BLaER1 treated with 17β-estradiol and CSF1 and Interleukin-3, amounts not matched to agents 10 nM and 100 nM (cell line): ENCODE measurements around the gene ANKS1B.

Experiments used
- H3K27ac ChIP-seq, 11 experiments: shearing (Covaris generic); formaldehyde crosslinking; 2 replicates each; pipeline ENCODE4 v1.8.1; 2022
- H3K27me3 ChIP-seq, 11 experiments: shearing (Covaris generic); formaldehyde crosslinking; 2 replicates each; pipeline ENCODE4 v1.8.1; 2022
- H3K36me3 ChIP-seq, 11 experiments: shearing (Covaris generic); formaldehyde crosslinking; 2 replicates each; pipeline ENCODE4 v1.8.1; 2022
- H3K4me1 ChIP-seq, 10 experiments: shearing (Covaris generic); formaldehyde crosslinking; 2 replicates each; pipeline ENCODE4 v1.8.1; 2022
- H3K4me2 ChIP-seq, 11 experiments: shearing (Covaris generic); formaldehyde crosslinking; 2 replicates each; pipeline ENCODE4 v1.8.1; 2022
- H3K4me3 ChIP-seq, 10 experiments: shearing (Covaris generic); formaldehyde crosslinking; 2 replicates each; pipeline ENCODE4 v1.8.1; 2022
- H3K9ac ChIP-seq, 11 experiments: shearing (Covaris generic); formaldehyde crosslinking; 2 replicates each; pipeline ENCODE4 v1.8.1; 2022
- H3K9me3 ChIP-seq, 11 experiments: shearing (Covaris generic); formaldehyde crosslinking; replicated peaks in 1 of 11; 2 replicates each; pipeline ENCODE4 v1.8.1; 2022
- H4K20me1 ChIP-seq, 11 experiments: shearing (Covaris generic); formaldehyde crosslinking; 2 replicates each; pipeline ENCODE4 v1.8.1; 2022
- Cebpa-rat ChIP-seq, 11 experiments: shearing (Covaris generic); IDR thresholded peaks; 2 replicates each; pipeline ENCODE4 v1.8.1; 2022

Gene ANKS1B

DNA sequence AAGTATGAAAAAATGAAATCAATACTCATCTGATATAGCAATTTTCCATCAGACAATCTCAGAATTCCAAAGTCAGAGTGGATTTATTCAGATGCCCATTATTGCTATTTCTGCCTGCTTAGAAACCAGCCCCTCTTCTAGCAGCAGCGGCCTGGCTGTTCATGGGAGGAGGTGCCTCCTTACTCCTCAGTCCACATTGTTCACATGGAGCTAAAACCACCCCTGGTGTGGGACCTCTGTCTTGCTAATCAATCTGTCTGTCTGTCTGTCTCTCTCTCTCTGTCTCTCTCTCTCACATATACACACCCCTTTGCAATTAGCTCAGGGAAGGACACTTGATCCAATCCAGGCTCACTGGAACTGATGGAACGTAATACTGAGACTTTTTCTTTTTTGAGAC is 1163.5 kb downstream of the ANKS1B start:
- Histone ChIP-seq H4K20me1 (no peaks in the 10 kb centered on the region), H3K4me2 (no peak overlapping the region), H3K4me1 (no peaks in the 10 kb centered on the region), H3K9me3 (no peaks in the 10 kb centered on the region), H3K4me3 (no peak overlapping the region), H3K27me3 (no peaks in the 10 kb centered on the region), H3K9ac (no peak overlapping the region), H3K27ac (no peak overlapping the region), H3K36me3 (peaks cover 0 to 24% (median 0%) of the 10 kb centered on the region in 11 experiments; a peak in 8 of 22 replicates)
- TF ChIP-seq Cebpa-rat (IDR thresholded peaks at IDR 0.05): no peak

DNA sequence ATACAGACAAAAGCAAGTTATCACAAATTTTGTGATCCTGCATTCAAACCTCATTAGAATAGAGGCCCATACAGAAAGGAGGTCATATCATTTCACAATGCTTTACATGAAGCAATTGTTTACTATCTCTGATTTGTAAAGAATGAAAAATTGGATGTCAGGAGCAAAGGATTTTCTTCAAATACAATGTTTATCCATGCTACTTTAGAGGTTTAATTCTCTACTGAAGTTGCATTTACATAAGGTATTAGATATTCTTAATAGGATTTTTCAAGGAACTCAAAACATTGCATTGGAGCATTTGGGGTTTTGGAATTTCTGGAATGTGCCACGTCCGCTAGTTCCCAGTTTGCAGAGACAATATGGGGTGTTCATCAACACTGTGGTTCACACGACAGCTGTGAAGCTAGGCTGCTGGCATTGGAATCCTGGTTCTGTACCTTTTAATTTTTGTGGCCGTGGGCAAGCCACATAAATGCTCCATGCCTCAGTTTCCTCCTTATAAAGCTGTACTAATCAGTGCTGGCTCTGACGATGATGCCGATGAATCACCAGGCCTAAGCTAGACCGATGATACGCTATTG is 1164.8 kb downstream of the ANKS1B start:
- Histone ChIP-seq H3K27me3 (no peaks in the 10 kb centered on the region), H3K27ac (no peak overlapping the region), H3K4me2 (no peak overlapping the region), H4K20me1 (no peaks in the 10 kb centered on the region), H3K4me1 (no peaks in the 10 kb centered on the region), H3K9ac (no peak overlapping the region), H3K9me3 (no peaks in the 10 kb centered on the region), H3K36me3 (peaks cover 0 to 27% (median 0%) of the 10 kb centered on the region in 11 experiments; a peak in 9 of 22 replicates), H3K4me3 (no peak overlapping the region)
- no peak for TF ChIP-seq Cebpa-rat (IDR thresholded peaks at IDR 0.05)

DNA sequence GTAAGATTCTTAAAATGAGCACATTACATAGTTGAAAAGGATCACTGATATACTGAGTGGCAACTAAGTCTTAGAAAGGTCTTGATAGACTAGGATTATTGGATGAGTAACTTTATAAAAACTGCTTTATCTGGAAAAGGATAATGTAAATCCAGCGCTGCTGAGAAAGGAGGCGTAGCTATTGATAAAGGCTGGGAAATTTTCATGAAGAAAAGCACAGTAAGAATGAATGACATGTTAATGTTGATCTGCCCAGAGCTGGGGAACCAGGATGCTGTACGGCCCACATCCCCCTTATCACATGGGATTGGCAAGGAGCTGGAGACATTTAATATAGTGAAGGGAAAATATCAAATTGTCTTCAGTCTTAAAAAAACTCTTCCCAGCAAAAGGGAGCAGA is 1165.7 kb downstream of the ANKS1B start:
- no peak overlapping the region for H3K27ac ChIP-seq
- no peak overlapping the region for H3K9ac ChIP-seq
- H3K4me1 ChIP-seq: no peaks in the 10 kb centered on the region
- no peak overlapping the region for H3K4me2 ChIP-seq
- H3K9me3 ChIP-seq: no peaks in the 10 kb centered on the region
- H3K4me3 ChIP-seq: no peak overlapping the region
- H4K20me1 ChIP-seq: no peaks in the 10 kb centered on the region
- no peaks in the 10 kb centered on the region for H3K27me3 ChIP-seq
- peaks cover 0 to 33% (median 0%) of the 10 kb centered on the region in 11 experiments; a peak in 9 of 22 replicates for H3K36me3 ChIP-seq
- TF ChIP-seq Cebpa-rat (IDR thresholded peaks at IDR 0.05): no peak

DNA sequence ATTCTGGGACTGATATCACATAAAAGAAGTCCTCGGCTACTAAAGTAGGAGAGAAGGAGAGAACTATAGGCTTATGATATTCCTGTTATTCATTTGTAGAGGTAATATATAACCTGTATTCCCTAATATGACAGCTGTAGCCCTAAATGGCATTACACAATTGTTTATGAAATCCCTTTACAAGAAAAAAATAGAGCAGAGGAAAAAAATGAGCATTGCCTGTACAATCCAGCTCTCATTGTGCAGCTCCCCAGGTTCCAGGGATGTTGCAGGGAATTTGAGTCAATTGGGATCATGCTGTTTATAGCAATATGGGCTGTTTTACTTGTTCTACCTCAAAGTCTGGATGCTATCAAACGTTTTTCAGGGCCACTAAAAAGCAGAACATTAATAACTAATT is 1166.5 kb downstream of the ANKS1B start:
- H3K9me3 ChIP-seq: no peaks in the 10 kb centered on the region
- H3K4me3 ChIP-seq: no peak overlapping the region
- TF ChIP-seq Cebpa-rat (IDR thresholded peaks at IDR 0.05): no peak
- H3K27me3 ChIP-seq: no peaks in the 10 kb centered on the region
- H3K27ac ChIP-seq: no peak overlapping the region
- peaks cover 0 to 29% (median 0%) of the 10 kb centered on the region in 11 experiments; a peak in 10 of 22 replicates for H3K36me3 ChIP-seq
- H3K9ac ChIP-seq: no peak overlapping the region
- no peaks in the 10 kb centered on the region for H4K20me1 ChIP-seq
- H3K4me1 ChIP-seq: no peaks in the 10 kb centered on the region
- H3K4me2 ChIP-seq: no peak overlapping the region

DNA sequence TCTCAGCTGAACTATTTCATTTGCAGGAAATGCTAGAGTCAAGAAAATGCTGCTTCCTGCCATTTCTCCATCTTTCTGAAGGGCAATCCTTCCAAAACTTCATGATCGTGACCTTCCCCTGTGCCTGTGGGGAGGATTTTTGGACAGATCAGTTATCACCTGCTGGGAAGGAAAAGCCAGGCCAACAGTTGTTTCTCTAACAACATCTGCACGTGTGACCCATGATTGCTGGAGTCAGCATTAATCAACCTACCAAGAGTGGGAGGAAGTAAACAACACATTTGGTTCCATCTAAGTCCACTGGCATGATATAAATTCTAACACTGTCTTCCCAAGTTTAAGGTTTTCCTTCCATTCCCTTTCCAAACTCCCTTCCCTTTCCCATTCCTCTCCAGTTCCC is 1167.0 kb downstream of the ANKS1B start:
- no peak overlapping the region for H3K9ac ChIP-seq
- H3K27ac ChIP-seq: no peak overlapping the region
- H3K27me3 ChIP-seq: no peaks in the 10 kb centered on the region
- peaks cover 0 to 28% (median 0%) of the 10 kb centered on the region in 11 experiments; a peak in 10 of 22 replicates for H3K36me3 ChIP-seq
- no peak overlapping the region for H3K4me2 ChIP-seq
- H3K4me1 ChIP-seq: no peaks in the 10 kb centered on the region
- H4K20me1 ChIP-seq: no peaks in the 10 kb centered on the region
- H3K9me3 ChIP-seq: no peaks in the 10 kb centered on the region
- no peak for TF ChIP-seq Cebpa-rat (IDR thresholded peaks at IDR 0.05)
- no peak overlapping the region for H3K4me3 ChIP-seq

DNA sequence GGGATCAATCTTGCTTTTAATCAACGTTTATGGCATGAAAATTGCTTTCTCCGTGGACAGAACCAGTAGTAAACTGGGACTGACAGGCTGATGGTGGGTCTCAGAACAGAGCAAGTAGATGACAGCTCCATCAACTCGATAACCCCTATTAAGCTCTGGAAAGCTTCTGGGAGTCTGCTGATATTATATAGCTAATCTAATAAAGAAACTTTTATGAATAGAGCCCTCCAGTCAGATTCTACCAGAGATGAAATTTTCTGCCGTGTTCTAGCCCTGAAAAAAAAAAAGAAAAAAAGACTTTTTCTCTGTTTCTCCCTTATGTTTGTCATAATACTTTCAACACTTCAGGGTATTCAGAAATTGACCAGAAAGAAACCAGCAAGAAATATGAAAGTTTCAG is 1168.0 kb downstream of the ANKS1B start:
- no peaks in the 10 kb centered on the region for H3K4me1 ChIP-seq
- no peaks in the 10 kb centered on the region for H3K27me3 ChIP-seq
- no peaks in the 10 kb centered on the region for H3K9me3 ChIP-seq
- H3K27ac ChIP-seq: no peak overlapping the region
- TF ChIP-seq Cebpa-rat (IDR thresholded peaks at IDR 0.05): no peak
- peaks cover 0 to 32% (median 0%) of the 10 kb centered on the region in 11 experiments; a peak in 10 of 22 replicates for H3K36me3 ChIP-seq
- H3K9ac ChIP-seq: no peak overlapping the region
- no peaks in the 10 kb centered on the region for H4K20me1 ChIP-seq
- H3K4me2 ChIP-seq: no peak overlapping the region
- no peak overlapping the region for H3K4me3 ChIP-seq

DNA sequence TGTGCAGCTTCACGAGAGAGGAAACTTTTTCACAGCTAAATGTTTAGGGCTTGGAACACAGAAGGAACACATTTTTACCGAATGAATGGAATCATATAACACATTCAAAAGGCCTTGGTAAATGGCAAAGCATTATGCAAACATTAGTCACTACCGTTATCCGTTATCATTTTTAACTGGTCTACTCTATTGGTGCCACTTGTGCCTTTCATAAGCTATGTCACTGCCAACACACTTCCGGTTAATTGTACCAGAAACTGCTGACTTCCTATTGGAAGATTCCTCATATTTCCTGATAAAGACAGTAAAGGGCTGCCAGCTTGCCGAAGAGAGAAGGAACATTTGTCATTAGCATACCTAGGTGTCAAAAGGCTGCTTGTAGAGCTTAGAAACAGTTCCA is 1170.5 kb downstream of the ANKS1B start:
- Histone ChIP-seq H3K9me3 (no peaks in the 10 kb centered on the region), H3K4me3 (no peak overlapping the region), H3K9ac (no peak overlapping the region), H3K27ac (no peak overlapping the region), H3K4me1 (no peaks in the 10 kb centered on the region), H3K4me2 (no peak overlapping the region), H3K36me3 (peaks cover 0 to 28% (median 0%) of the 10 kb centered on the region in 11 experiments; a peak in 10 of 22 replicates), H3K27me3 (no peaks in the 10 kb centered on the region), H4K20me1 (no peaks in the 10 kb centered on the region)
- TF ChIP-seq Cebpa-rat (IDR thresholded peaks at IDR 0.05): no peak

DNA sequence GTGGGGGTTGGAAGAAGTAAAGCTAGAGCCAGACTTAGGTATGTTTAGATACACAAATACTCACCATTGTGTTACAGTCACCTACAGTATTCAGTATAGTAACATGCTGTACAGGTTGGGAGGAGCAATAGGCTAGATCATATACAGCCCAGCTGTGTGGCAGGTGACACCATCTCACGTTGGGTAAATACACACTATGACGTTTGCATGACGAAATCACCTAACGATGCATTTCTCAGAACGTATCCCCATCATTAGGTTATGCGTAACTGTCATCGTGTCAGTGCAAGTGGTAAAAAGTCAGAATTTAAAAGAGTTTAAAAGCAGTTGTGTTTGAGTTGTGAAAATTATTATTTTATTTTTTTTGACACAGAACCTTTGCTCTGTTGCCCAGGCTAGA is 1172.5 kb downstream of the ANKS1B start:
- no peak overlapping the region for H3K9ac ChIP-seq
- no peak overlapping the region for H3K27ac ChIP-seq
- H3K4me2 ChIP-seq: no peak overlapping the region
- H3K36me3 ChIP-seq: peaks cover 0 to 26% (median 0%) of the 10 kb centered on the region in 11 experiments; a peak in 9 of 22 replicates
- TF ChIP-seq Cebpa-rat (IDR thresholded peaks at IDR 0.05): no peak
- no peaks in the 10 kb centered on the region for H3K9me3 ChIP-seq
- H3K4me3 ChIP-seq: no peak overlapping the region
- no peaks in the 10 kb centered on the region for H4K20me1 ChIP-seq
- H3K27me3 ChIP-seq: no peaks in the 10 kb centered on the region
- no peaks in the 10 kb centered on the region for H3K4me1 ChIP-seq

DNA sequence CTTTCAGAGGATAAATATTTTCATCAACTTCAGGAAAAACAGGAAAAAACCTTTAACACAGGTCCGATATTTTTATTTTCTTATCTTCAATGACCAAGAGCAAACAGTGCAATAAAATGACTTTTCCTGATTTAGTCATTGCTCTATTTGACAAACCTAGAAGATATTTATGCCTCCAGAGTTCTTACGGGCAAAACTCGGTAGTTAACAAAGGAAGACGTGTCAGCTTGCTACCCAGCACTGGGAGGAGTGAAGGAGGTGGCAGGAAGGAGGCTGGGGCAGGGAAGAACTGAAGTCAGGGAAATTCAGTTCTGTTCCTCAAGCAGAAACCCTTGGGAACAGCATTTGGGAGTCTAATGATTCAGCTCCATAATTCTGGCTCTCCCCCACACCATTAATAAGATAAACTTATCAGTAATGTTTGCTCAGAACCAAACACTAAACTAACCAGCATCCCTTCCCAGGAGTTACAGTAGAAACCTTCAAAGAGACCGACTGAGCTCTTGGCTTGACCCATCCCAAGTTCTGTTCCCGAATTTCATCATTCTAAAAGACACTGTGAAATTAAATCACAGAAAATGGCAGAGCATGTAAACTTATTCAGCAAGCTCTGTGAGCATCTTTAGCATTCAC is 1176.4 kb downstream of the ANKS1B start:
- H4K20me1 ChIP-seq: no peaks in the 10 kb centered on the region
- H3K36me3 ChIP-seq: peaks cover 0 to 14% (median 0%) of the 10 kb centered on the region in 11 experiments; a peak in 2 of 22 replicates
- TF ChIP-seq Cebpa-rat (IDR thresholded peaks at IDR 0.05): no peak
- H3K4me3 ChIP-seq: no peak overlapping the region
- no peak overlapping the region for H3K9ac ChIP-seq
- H3K27me3 ChIP-seq: no peaks in the 10 kb centered on the region
- H3K27ac ChIP-seq: no peak overlapping the region
- H3K9me3 ChIP-seq: no peaks in the 10 kb centered on the region
- H3K4me1 ChIP-seq: no peaks in the 10 kb centered on the region
- H3K4me2 ChIP-seq: no peak overlapping the region

DNA sequence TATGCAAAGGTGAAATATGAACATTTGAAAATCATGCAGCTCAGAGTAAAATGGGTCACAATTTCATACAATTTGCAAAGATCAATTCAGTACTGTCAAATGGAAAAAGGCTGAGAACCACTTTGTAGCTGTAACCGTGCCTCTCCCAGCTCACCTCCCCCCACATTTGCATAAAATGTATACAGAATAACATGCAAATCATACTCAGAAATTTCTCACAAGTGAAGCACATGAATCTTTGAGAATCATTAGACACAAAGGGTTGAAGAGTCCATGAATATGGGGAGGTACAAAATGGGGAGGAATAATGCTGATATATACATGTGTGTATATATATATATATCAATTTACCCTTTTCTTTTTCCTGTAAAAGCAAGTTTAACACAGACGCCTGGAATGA is 1177.5 kb downstream of the ANKS1B start:
- TF ChIP-seq Cebpa-rat (IDR thresholded peaks at IDR 0.05): no peak
- H3K36me3 ChIP-seq: 0 out of 22 replicates have a peak, but pooled peaks cover 0 to 7% (median 0%) of the 10 kb centered on the region in 11 experiments
- H3K9ac ChIP-seq: no peak overlapping the region
- no peak overlapping the region for H3K27ac ChIP-seq
- H3K4me1 ChIP-seq: no peaks in the 10 kb centered on the region
- H4K20me1 ChIP-seq: no peaks in the 10 kb centered on the region
- no peaks in the 10 kb centered on the region for H3K27me3 ChIP-seq
- no peak overlapping the region for H3K4me3 ChIP-seq
- H3K4me2 ChIP-seq: no peak overlapping the region
- no peaks in the 10 kb centered on the region for H3K9me3 ChIP-seq
